Measurements from ENCODE around the gene CFAP74. TPM values are rescaled to one million over a fixed set of nuclear protein-coding genes. Genes with fewer than 3 reads are reported as not detected.
"Not testable (repeated sequence)": the region's sequence is repeated elsewhere in the genome, so short reads cannot be mapped to it uniquely, and the experiment has no call there.

CFAP74 gene
- total RNA-seq, 1 donor from 2014 or later = 0.83 TPM

DNA sequence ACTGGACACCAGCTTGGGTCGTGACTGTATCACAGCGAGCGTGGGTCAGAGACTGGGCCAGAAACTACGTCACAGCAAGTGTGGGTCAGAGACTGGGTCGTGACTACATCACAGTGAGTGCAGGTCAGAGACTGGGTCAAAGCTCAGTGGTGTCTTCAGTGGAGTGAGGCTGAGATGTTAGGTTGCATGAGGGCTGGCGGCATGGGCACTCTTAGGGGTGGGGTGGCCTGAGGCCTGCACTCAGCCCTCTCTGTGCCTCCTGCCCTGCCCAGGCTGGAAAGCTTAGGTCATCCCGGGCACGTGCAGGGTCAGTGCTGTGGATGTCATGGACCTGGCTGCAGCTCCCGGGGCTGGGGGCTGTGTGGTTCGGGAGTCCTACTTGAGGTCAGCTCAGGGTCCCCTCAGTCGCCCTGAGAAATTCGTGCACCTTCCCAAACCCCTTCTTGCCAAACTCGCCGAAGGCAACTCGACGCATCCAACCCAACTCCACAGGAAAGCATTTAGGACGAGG lies 19.0 kb downstream of the CFAP74 start:
- DNase-seq (ENCODE audit: low spot score) = no peak

DNA sequence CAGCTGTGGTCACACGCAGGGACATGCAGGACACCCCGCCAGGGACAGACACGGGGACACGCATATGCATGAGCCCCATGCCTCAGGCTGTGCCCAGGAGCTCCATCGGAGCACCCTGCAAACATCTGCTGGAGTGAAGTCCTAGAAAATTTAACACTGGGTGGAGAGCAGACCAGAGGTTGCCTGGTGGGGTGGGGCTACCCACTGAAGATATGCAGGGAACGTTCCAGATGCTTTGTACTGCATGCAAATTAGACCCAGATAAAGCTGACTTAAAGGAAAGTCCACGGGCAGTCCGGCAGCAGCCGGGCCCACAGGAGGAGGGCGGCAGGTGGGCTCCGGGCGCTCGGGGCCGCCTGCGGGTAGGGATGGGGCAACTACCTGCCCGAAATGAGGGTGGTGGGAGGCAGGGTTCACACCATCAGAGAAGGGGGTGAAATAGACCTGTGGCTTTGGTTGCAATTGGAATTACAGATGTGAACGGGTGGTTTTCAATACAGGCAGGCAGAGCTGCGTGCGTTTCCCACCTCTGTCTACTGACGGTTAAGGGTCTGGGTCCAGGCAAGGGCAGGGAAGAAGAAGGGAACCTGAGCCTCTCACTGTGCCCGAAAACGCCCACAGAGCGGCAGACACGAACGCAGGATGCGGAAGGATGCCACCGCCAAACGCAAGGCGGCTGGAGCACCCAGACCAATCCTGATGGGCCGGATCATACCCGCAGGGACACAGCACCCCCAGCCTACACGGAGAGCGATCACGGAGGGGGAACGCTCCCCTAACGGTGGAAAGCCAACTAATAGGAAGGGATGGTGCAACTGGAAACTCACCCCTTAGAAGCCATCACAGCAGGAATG lies 21.0 kb downstream of the CFAP74 start:
- DNase-seq (ENCODE audit: low spot score) = no peak

DNA sequence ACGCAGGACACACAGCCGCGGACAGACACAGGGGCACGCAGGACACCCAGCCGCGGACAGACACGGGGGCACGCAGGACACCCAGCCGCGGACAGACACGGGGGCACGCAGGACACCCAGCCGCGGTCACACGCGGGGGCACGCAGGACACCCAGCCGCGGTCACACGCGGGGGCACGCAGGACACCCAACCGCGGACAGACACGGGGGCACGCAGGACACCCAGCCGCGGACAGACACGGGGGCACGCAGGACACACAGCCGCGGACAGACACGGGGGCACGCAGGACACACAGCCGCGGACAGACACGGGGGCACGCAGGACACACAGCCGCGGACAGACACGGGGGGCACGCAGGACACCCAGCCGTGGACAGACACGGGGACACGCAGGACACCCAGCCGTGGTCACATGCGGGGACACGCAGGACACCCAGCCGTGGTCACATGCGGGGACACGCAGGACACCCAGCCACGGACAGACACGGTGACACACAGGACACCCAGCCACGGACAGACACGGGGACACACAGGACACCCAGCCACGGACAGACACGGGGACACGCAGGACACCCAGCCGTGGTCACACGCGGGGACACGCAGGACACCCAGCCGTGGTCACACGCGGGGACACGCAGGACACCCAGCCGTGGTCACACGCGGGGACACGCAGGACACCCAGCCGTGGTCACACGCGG lies 21.8 kb downstream of the CFAP74 start:
- not testable (repeated sequence) for DNase-seq (ENCODE audit: low spot score)

DNA sequence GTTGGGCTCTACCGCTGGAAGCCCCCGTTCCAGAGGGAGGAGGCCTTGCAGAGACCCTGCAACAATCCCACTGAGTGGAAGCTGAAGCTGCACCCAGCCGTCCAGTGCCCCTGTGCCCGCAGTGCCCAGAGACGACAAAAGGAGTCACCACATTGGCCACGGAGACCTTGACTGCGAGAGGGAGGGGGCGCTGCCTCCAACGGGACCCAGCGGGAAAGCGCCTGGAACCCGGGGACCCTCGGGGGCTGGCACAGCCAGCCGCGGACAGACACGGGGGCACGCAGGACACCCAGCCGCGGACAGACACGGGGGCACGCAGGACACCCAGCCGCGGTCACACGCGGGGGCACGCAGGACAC lies 22.5 kb downstream of the CFAP74 start:
- DNase-seq (ENCODE audit: low spot score) = no peak

DNA sequence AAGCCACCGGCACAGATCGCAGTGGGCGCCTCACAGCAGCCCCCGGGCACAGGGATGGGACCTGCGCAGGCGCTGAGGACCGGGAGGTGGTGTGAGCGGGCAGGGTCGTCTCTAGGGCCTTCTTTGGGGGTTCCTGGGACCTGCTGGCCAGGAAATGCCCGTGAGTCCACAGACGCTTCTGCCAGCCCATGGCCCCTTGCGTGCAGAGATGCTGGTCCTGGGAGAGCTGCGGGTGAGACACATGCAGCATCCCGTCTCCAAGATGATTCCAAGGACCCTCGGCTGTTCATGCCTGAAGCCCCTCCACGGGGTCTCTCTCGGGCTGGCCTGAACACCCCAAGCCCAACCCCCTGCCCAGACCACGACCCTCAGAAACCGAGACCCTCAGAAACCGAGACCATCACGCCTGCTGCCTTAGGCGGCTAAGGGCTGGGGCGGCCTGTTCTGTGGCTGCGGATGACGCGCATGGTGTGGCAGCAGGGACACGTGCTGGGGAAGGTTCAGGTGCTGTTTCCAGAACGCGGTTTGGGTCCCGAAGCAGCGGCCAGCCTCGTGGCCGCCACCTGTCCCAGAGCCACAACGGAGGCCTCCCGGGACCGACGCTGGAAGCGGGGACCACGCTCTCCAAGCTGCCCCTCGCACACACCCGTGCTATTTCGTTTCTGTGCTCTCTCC lies 23.0 kb downstream of the CFAP74 start:
- no peak for DNase-seq (ENCODE audit: low spot score)

DNA sequence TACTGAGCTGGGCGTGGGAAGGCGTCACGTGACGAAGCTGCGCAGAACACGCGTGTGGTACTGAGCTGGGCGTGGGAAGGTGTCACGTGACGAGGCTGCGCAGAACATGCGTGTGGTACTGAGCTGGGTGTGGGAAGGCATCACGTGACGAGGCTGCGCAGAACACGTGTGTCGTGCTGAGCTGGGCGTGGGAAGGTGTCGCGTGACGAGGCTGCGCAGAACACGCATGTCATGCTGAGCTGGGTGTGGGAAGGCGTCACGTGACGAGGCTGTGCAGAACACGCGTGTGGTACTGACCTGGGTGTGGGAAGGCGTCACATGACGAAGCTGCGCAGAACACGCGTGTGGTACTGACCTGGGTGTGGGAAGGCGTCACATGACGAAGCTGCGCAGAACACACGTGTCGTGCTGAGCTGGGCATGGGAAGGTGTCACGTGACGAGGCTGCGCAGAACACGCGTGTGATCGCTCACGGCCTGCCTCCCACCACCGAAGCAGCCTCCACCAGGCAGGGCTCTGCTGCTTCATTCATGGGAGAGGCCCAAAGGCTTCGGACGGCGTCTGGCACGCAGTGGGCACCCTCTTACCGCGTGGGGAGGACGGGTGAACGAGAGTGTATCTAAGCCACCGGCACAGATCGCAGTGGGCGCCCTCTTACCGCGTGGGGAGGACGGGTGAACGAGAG lies 24.0 kb downstream of the CFAP74 start:
- DNase-seq (ENCODE audit: low spot score) = no peak

DNA sequence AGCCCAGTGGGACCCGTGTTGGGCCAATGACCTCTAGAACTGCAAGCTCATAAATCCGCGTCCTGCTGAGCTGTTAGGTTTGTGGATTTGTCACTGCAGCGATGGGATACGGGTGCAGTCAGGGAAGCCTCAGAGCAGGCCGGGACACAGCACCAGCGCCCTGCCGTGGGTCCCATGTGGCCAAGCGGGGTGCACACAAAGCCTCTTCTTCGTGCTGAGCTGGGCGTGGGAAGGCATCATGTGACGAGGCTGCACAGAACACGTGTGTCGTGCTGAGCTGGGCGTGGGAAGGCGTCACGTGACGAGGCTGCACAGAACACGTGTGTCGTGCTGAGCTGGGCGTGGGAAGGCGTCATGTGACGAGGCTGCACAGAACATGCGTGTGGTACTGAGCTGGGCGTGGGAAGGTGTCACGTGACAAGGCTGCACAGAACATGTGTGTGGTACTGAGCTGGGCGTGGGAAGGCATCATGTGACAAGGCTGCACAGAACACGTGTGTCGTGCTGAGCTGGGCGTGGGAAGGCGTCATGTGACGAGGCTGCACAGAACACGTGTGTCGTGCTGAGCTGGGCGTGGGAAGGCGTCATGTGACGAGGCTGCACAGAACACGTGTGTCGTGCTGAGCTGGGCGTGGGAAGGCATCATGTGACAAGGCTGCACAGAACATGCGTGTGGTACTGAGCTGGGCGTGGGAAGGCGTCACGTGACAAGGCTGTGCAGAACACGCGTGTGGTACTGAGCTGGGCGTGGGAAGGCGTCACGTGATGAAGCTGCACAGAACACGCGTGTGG lies 24.7 kb downstream of the CFAP74 start:
- not testable (repeated sequence) for DNase-seq (ENCODE audit: low spot score)

DNA sequence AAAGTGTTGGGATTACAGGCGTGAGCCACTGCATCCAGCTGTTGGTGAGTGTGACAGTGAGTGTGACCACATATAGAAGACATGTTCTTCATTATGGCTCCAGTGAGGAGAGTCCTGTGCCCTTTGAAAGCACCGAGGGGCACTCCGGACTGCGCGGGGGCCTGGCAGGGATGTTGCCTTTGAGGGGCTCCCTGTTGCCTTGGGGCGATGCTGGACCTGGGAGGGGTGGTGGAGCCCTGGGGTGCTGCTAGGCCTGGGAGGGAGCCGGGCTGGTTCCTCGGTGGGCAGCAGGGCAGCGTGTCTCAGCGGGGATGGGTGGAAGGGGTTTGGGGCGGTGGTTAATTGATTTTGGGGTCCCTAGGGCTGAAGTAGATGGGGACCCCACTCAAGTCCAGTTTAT lies 25.5 kb downstream of the CFAP74 start:
- DNase-seq (ENCODE audit: low spot score) = no peak

DNA sequence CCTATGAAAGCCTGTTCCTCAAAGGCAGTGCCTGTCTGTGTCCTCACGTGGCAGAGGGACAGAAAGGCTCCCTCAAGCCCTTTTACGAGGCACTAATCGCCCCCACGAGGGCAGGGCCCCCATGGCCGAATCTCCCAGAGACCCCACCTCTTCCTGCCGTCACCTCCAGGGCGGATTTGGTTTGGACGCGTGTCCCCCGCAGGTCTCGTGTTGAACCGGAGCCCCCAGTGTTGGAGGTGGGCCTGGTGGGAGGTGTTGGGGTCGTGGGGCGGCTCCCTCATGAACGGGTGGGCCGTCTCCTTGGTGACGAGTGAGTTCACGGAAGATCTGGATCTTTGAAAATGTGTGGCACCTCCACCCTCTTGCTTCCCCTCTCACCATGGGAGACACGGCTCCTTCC lies 27.6 kb downstream of the CFAP74 start:
- DNase-seq (ENCODE audit: low spot score) = no peak

DNA sequence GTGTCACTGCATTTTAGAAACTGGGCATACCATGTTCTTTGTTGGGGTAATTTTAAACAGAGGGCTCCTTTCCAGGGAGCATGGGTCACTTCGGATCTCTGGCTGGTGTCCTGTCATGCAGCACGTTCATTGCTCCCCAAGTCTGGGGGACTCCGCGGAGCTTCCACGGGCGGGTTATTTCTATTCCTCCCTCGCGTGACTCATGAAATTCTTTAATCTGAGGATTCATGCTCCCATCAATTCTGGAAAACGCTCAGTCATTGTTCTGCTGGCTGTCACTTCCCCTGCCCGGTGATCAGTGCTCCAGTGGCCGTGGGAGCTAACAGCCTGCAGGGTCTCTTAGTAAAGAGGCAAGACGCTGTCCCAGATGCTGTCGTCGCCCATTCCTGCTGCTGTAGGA lies 28.1 kb downstream of the CFAP74 start:
- no peak for DNase-seq (ENCODE audit: low spot score)

DNA sequence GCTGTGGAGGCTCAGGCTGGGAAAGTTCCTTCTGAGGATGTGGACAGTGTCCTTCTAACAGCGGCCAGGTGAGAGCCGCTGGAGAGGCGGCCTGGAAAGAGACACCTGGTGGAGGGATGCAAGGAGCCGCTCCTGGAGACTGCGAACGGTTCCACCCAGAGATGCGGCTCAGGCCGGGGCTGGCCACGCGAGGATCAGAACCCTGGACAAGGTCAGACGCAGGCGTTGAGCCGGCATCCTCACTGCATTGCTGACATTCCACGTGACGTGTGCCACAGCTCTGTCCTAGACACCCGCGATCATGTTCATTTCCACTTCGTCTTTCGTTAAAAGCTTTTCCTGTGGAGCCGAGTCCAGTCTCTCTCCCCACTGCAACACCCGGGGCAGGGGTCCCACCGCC lies 28.8 kb downstream of the CFAP74 start:
- no peak for DNase-seq (ENCODE audit: low spot score)

DNA sequence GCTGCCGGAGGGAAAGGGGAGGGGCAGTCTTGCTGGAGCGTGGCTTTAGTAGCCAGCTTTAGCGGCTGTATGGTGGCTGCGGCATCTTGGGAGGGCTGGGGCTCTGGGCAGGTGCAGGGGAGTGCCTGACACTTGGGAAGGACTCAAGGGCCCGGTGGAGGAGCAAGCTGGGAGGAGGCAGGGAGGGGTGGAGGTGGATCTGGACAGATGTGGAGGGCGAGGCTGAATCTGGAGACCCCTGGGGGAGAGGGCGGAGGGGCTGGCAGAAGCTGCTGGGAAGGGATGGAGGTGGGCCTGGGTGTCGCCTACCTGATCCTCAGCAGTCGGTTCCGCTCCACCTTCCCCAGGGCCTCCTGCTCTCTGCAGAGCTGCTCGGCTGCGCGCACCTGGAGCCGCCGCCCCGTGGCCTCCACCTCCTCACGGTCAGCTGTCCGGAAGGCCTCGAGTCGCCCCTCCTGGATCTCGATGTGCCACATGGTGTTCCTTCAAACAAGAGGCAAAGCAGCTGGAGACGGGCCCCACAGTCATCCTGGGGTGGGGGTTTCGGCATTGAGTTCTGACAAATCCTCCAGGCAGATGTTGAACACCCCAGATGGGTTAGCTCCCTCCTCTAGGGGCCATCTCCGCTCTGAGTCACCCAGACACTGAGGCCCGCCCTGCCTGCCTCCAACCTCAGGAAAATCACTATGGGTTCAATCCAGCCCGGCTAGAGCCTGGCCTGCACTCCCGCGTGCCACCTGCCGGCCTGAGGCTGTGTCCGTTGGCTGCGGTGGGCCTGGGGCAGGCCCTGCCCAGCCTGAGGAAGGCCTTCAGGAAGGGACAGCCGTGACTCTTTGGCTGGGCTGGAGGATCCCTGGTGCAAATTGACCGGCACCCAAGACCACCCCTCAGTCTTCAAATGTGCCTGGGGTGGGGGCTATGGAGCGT lies 29.6 kb downstream of the CFAP74 start:
- DNase-seq (ENCODE audit: low spot score) = no peak

DNA sequence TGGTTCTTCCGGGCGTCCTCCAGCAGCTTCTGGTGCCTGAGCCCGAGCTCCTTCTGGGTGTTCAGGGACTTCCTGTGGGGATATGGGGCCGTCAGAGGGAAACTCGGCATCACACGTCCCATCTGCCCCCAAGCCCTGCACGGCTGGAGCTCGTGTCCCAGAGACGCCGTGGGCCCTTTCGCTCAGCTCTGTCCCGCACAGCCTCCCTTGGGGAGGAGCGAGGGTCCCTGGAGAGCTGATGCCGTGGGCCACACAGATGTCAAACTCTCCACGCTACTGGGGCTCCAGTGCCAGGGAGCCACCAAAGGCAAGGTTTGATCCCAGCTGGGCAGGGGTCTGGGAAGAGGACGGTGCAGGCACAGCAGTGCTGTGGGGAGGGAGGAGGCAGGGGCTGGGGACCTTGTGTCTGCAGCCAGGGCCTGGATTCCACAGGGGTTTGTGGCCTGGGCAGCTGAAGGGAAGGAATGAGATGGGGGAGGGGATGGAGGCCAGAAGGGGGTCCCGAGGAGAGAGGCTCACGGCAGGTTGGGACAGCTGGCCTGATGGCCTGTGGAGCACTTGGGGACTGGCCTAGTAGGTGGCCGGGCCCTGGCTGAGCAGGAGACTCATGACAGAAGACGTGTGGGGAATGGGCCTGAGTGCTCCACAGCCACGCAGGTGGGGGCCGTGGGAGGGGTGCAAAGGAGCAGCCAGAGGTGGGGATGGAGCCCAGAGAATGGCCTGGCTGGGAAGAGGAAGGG lies 30.4 kb downstream of the CFAP74 start:
- DNase-seq (ENCODE audit: low spot score) = no peak

DNA sequence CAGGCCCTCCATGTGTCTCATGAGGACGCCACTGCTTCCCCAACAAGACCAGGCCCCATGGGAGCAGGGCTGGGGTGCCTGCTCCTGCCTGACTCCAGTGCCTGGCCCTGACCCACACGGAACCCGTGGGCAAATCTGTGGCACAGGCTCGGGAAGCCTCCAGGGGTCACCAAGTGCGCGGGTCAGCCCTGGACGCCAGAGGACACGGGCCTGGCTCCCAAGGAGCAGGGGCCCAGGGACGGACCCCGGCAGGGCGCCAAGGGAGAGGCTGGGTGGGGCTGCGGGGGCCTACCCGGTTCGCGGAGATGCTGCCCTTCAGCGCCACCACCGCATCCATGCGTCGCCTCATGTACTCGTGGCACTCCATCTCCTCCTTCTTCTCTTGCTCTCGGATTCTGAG lies 31.9 kb downstream of the CFAP74 start:
- DNase-seq (ENCODE audit: low spot score) = no peak

DNA sequence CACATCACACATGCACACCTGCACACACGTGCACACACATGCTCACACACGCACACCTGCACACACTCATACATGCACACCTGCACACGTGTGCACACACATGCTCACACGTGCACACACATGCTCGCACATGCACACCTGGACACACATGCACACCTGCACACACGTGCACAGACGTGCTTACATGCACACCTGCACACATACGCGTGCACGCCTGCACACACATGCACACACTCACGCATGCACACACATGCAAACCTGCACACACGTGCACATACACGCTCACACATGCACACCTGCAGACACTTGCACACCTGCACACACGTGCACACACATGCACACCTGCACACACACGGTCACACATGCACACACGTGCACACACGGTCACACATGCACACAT lies 32.6 kb downstream of the CFAP74 start:
- DNase-seq (ENCODE audit: low spot score) = no peak

DNA sequence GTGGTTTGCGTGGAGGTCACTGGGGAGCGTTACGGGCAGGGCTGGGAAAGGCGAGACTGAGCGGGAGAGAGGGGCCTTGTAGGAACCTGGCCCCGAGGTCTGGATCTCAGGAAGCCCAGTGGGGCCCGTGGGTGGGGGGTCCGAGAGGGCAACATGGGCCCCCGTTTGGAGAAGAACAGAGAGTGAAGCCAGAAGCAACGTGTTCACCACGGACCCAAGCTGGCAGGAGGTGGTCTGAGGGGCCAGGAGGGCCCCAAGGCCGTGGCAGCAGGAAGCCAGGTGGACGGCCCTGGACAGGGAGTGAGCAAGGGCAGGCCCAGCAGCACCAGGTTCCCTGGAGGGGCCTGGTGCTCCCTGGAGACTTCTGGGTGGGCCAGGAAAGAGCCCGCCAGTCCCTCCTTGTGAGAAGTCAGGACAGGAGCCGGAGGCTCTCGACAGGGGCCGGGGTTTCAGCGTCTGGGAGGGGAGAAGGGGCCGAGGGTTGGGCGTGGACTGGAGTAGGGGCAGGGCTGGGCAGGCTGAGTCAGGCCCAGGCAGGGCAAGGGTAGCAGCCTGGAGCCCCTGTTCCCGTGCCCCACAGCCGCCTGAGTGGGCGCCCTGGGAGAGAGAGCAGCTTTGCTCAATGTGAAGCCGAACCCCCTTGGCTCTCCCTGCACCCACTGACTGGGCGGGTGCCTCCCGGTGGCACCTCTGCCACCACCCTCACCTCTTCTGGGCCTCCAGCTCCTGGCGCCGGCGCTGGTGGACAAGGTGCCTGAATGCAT lies 33.5 kb downstream of the CFAP74 start:
- no peak for DNase-seq (ENCODE audit: low spot score)

DNA sequence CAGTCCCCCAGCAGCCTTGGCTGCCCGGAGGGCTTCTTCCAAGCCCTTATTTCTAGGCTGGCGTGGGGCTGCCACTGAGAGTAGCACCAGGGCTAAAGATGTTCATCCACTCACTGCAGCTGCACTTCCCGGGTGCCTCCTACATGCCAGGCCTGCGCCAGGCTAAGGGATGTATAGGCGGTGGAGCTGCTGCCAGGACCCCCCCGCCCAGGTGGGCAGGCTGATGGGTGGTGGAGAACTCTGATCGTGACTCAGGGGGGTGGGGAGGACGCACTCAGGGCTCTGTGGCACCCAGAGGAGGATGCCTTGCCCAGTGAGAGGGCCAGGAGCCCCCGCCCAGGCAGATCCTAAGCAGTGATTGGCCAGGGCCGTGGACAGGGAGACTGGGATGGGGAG lies 34.1 kb downstream of the CFAP74 start:
- no peak for DNase-seq (ENCODE audit: low spot score)

DNA sequence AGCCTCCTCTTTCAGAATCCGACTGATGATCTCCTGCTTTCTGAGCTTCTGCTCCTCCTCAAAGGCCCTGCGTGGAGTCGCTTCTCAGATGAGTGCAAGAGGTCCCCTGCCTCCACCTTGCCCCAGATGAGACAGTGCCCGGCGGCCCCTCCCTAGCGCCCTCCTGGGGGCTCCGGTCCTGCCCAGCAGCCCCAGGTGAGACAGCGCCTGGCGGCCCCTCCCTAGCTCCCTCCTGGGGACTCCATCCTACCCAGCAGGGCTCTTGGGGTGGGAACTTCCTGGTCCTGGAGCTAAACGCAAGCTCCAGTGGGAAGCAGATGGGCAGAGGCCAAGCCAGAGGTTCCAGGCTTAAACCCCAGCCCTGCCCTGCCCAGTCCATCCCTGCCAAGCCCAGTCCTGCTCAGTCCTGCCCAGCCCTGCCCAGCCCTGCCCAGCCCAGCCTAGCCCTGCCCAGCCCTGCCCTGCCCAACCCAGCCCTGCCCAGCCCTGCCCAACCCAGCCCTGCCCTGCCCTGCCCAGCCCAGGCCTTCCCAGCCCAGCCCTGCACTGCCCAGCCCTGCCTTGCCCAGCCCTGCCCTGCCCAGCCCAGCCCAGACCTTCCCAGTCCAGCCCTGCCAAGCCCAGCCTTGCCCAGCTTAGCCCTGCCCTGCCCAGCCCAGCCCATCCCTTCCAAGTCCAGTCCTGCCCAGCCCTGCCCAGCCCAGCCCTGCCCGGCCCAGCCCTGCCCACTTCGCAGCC lies 34.6 kb downstream of the CFAP74 start:
- no peak for DNase-seq (ENCODE audit: low spot score)
